ENCODE measurements around the gene CSAD. TPM values are rescaled to one million over a fixed set of nuclear protein-coding genes. Genes with fewer than 3 reads are reported as not detected.

Gene CSAD
- total and polyA plus RNA-seq, 2 of the 13 experiments (the other 11 are each of a cell fraction or from before 2014, with no cell fraction given): 7.2 to 23.5 TPM

- TF ChIP-seq NCOR1 (IDR thresholded peaks at IDR 0.05; ENCODE audit: borderline replicate concordance, low read length) (no peak), MIER2 (CRISPR knock-in tag; IDR thresholded peaks at IDR 0.05) (0 out of 2 replicates have a peak, but pooled peaks have one; percentile 59), ZNF609 (CRISPR knock-in tag; IDR thresholded peaks at IDR 0.05; ENCODE audit: borderline replicate concordance) (no peak; the same call in 1 of the 2 replicates), TBP (CRISPR knock-in tag; IDR thresholded peaks at IDR 0.05) (no peak), HMGXB3 (CRISPR knock-in tag; IDR thresholded peaks at IDR 0.05; ENCODE audit: borderline replicate concordance) (no peak), HNRNPUL1 (IDR thresholded peaks at IDR 0.05; ENCODE audit: low read depth, low read length) (no peak), NRL (CRISPR knock-in tag; IDR thresholded peaks at IDR 0.05; ENCODE audit: borderline replicate concordance) (no peak), ZNF407 (CRISPR knock-in tag; IDR thresholded peaks at IDR 0.05; ENCODE audit: not compliant biosample characterization) (no peak), SP1 (IDR thresholded peaks at IDR 0.05) (no peak), SP1 (CRISPR knock-in tag; IDR thresholded peaks at IDR 0.05) (no peak), FLYWCH1 (CRISPR knock-in tag; IDR thresholded peaks at IDR 0.05) (no peak)
Observed at GRCh38 chr12:53174881-53175491, 5.7 kb downstream of the CSAD start (continued).

Data from HepG2 (cell line).